ACHN (cell line): ENCODE results near the gene PARP6.

Experiments used
- DNase-seq: peaks from one replicate; pipeline ENCODE4 v3.0.0-alpha.2; 2015
- in situ Hi-C: cut with HindIII; loops from 2 replicates; pipeline ENCODE4 v1.10.0; 2017; ENCODE audit warnings: low sequenced_read_pairs, low pct_ligation_motif_present, low pct_unique_long_range_greater_than_20kb

PARP6 gene

DNA sequence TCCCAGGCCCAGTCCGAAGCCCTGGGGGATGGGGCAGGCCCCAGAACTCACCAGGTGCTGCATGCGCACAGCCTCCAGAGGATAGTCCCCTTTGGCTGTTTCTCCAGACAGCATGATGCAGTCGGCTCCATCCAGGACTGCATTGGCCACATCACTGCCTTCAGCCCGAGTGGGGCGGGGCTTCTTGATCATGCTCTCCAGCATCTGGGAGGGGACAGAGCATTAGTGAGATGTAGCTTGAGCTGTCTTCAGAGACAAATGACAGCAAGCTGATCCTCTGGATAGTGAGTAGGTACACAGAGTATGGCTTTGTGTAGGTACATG lies 65.7 kb downstream of the PARP6 start:
- in situ Hi-C loops = no loop called here
- no peak for DNase-seq

DNA sequence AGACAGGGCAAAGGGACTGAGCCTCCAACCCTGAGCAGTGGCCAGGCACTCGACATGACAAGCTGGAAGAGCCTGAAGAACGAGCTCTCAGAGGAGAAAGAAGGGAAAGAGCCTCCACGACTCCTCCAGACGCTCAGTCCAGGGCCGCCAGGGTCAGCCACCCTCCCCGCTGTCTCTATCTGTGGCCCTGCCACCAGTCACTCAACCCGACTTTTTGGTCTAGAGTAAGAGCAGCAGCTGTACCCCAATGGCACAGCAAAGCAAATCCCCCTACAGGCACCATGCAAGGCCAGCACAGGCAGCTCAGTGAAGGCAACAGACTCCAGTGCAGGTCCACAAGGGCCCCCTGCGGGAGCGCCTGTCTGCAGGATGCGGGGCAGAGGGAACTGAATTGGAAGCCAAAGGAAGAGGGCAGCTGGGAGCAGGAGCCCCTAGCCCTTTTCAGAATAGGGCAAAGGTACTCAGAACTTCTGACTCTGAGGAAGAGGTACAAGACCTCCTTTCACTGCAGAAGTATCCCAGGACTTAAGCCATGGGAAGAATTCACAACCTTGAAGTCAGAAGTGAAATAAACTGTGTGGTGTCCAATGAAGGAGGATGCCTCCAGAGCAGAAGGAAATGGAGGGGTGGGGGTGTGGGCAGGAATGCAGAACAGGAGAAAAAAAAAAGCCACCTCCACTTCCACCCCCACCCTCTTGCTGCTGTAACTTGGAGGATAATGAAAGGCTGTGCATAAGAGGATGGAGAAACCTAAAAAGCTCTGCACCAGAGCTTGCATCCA lies 66.3 kb downstream of the PARP6 start:
- in situ Hi-C loops = no loop called here
- DNase-seq = no peak

DNA sequence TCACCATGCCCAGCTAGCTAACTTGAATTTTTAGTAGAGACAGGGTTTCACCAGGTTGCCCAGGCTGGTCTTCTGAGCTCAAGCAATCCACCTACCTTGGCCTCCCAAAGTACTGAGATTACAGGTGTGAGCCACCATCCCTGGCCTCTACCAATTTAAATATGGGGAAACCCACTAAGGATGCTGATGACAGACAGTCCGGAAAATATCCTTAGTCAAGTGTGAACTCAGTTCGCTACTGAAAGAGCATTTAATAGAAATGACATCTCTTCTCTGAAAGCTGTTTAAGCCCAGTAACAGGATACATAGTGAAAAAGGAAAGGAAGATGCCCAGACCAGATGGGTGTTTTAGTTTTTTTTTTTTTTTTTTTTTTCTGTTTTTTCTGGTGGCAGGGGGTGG lies 67.1 kb downstream of the PARP6 start:
- DNase-seq = no peak
- in situ Hi-C loops = no loop called here

DNA sequence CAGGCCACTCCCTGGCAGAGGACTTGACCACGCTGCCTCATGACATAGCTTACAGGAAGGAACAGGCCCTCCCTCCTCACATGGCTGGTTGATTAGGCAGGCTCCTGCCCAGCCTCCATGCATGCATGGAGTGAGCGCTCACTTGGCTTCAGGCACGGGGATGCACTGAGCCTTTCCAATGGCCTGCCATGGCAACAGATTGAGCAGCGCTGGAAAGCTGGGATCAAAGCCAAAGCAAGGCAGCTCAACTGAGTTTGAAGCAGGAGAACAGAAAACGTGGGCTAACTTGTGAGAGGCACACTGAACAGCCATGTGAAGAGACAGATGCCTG lies 68.9 kb downstream of the PARP6 start:
- DNase-seq = peak; percentile 93
- in situ Hi-C loops = no loop called here

DNA sequence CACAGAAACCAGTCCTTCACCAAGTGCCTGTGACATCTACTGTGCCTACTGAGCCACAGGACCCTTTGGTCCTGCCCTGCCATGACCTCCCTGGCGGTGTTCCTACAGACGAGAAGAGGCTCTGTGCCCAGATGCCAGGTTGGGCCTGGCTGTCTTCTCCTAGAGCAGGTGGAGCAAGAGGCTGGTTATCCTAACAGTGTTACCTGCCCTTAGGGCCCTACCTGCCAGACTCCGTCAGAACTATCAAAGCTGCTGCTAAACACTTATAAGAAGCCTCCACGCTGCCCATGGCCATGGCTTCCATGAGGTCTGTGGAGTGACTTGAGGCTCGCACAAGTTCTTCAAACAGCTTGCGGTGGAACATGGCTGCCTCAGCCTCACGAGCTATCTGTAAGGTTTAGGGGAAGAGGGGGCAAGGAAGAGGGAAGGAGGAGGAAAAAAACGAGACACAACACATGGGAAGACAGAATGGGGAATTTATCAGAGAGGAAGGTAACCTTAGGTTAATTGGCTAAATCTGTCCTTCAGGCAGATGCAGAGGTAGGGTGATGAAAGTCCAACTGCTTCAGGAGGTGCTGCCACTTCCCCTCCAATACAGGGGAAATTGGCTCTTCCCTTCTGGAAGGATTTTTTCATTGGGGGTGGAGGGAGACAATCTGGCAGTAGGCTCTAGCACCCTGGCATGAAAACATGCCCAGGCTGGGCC lies 69.4 kb downstream of the PARP6 start:
- in situ Hi-C loops = no loop called here

DNA sequence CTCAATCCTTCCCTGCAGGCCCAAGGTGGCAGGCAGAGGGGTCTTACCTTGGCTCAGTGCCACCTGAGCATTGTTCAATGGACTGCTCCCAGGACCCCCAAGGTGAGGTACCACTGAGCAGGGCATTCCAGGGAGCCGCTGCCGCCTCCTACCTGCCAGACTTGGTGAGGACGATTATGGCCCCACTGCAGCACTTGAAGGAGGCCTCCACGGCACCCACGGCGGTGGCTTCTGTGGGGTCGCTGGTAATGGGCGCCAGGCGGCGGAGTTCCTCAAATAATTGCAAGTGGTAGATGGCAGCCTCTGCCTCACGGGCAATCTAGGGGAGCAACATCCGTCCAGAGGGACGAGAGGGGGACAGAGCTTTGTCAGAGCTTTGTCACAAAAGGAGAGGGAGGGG lies 70.1 kb downstream of the PARP6 start:
- in situ Hi-C loops = no loop called here
- no peak for DNase-seq

More for the DNA sequence above, 69.4 kb downstream of the PARP6 start:
- DNase-seq = no peak

DNA sequence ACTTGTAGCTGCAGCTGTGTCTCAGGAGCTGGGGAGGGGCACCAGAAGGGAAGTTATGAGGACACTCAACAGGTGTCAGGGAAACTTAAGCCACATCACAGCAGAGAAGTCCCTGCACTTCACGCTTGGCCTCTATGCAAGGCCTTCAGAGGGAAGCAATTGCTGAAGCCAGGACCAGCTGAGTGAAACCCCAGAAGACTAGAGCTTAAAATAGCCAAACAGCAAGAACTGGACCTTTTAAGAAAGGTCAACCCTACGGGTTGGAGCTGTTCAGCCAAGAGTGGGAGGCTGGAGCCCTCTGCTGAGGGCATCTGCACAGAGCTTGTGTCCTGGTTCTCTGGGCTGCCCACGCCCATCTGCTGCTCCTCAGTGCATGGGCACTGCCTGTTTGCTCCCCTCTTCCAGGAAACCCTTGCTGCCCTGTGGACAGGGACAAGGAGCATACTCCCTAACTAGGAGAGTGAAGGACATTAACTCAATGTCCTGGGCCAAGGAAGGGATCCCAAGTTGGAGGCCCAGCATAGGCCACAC lies 70.9 kb downstream of the PARP6 start:
- no peak for DNase-seq
- in situ Hi-C loops = no loop called here

DNA sequence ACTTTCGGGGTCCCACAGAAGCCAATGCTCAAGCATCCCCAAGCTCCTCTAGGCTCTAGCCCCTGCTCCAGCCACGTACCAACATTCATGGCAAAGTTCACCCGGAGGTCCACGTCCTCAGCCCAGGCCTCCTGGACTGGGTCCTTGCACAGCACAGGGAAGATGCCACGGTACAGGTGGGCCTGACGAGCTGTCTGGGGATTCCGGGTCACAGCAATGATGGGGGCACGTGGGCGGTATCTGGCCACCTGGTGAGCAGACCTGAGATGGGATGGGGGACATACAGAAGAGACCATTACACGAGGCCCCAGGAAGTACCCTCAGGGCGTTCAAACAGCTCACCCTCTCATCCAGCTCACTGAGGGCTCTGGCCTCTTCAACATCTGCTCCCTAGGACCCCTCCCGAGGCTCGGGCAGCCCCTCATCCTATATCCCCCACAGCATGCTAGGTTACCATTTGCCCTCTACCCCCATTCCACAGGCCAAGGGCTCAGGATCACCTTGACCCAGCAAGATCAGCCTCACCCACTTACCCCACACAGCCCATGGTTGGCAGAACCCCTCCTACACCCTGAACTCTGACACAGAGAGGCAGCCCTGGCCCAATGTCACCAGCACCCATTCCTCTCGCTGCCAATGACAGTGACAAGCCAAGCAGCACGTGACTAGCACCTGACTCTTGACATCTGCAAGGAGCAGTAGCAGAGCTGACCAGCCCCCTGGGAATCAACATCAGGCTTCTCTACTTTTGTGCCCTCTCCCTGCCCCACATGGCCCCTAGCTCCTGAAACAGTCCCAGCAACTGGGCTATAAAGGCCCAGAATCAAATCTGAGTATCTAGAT lies 71.7 kb downstream of the PARP6 start:
- in situ Hi-C loops = no loop called here
- no peak for DNase-seq

DNA sequence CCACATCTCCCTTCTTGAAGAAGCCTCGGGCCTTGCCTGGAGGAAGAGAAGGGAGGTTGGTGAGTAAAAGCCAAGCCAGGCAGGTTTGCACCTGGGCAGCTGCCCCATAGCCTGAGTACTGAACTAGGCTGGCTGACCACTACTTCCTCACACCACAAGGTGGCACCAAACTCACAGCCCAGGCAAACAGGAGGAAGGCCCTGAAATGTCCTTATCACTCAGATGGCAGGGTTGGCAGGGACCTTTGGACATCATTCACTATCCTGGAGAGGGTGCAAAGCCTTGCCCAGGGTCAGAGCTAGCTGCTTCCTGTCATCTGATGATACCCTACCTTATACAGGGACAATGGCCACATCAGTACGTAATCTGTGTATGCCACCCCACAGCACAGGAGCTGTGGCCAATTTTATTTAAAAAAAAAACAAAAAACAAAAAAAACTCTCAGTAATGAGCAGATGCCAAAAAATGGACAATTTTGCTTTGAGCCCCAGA lies 72.6 kb downstream of the PARP6 start:
- in situ Hi-C loops = no loop called here
- peak; percentile 75 for DNase-seq

DNA sequence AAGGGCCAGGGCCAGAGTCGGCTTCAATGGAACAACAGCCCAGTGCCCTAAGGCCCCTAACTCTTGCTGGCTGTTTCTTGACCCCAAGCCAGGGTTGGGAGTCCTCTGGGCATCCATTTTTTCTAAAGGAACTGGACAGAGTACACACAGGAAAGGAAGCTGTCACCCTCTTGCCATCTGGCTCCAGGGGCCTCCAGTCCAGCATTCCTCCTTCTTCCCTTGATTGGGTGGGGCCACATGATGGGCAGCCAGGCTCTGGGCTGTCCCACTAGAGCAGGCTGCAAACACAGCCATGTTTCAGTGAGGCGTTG lies 73.2 kb downstream of the PARP6 start:
- DNase-seq = no peak
- in situ Hi-C loops = no loop called here

DNA sequence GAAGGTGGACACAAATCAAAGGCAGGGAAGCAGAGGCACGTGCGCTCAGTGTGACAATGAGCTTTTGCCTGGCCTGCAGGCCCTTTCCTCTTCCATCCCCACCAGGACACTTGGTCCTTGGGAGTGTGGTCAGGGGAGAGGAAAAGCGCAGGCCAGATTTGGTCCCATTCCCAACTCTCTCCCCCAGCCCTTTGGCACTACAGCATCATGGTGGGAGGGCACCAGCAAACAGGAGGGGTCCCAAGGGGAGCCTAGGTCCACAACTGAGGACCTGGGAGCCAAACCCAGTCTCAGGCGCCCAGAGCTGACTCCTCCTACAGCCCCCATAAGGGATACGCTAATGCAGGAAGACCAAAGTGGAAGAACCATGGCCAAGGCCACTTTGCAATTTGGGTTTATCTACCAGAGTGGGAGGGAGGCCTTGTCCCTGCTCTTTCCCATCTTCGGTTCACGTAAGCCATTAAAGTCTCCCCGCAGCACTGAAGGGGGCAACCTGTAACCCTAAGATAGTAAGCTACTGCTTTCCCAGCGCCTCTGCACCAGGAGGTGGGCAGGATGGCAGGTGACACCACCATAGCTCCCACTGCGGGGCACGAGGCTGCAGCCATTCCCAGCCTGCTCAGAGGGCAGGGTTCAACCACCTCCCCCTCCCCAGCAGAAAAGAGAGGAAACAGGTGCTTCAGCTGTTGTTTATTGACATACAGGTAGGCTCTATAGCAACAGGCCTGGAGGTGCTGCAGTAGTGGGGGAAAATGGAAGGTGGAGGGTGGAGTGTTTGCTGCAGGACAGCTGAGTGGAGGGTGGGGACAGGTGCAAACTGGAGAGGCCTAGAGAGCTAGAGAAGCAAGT lies 73.8 kb downstream of the PARP6 start:
- in situ Hi-C loops = no loop called here
- DNase-seq = no peak

DNA sequence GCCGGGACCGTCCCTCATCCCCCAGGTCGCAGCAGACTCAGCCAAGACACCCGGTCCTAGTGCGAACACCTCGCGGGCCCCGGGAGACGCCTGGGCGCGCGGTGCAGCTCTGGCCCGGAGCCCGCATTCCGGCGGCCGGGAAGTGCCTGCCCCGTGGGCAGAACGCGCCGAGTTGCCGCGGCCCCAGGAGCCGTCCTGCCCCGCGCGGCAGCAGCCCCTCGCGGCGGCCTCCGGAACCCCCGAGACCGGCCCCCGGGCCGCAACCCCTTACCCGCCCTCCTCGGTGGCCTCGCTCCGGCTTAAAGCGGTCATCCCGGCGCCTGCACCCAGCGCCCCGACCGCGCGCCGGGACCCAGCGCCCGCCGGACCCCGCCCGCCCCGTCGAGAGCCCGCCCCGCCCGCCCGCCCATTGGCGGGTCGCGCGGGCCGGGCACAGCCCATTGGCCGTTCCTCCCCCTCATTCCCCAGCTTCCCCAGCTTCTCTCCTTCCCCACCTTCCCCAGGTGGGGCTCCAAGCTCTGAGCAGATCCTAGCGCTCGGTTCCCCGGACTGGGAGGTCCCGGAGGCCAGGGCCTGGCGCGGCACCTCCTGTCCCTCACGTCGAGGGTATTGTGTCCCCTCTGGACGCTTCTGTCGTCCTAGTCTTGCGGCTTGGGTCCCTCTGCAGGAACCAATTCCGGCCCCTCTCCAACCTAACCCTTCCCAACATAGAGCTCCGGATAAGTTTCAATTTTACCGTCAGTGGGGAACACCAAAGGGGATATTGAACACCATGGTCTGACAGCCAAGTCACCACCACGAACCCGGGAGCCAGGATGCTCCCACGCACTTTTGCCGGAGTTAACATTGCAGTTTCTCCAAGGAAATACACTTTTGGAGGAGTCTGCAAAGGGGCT lies 74.6 kb downstream of the PARP6 start, which contains the start of gene GRAMD2A:
GRAMD2A (minus strand) TSS at position 328 of the 896 bp plus-strand sequence.
- DNase-seq = peak; percentile 61
- in situ Hi-C loops = no loop called here

DNA sequence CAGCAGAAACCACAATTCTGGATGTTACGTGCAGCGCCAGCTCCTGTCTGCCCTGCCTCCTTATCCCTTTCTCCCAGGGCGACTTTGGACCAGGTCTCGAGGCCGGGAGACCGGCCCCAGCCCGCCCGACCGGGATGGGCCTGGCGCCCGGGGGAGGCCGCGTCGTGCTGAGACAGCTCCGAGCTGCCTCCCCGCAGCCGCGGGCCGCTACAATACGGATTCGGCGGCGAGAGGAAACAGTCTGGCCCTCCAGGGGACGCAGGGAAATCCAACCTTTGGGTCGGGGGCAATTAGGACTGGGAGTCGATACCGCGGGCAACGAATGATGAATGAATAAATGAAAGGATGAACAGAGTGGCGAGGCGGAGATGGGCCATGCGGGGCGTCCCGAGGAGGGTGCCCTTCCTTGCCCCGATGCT lies 75.3 kb downstream of the PARP6 start:
- in situ Hi-C loops = no loop called here
- no peak for DNase-seq

DNA sequence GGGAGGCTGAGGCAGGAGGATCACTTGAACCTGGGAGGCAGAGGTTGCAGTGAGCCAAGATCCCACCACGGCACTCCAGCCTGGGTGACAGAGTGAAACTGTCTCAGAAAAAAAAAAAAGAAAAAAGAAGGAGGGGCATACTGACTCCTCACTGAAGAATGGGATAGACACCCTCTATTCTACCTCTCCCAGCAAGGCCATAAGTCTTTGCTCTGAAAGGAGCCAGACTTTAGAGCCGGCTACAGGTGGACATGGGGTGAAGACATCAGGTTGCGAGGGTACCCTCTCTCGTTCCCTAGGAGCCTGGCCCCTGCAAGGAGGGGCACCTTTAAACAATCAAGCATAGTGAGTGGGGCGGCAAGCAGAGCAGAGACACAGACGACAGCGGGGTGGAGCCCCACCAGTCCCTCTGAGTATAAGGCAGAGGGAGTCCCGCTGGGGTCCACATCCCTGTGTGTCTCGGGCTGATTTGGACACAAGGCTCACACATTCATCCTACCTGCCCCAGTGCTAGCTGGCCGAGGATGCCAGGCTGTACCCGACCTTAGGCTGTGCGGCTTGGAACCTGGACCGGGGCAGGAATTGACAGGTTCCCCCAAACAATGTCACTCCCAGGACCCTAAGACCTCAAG lies 75.8 kb downstream of the PARP6 start:
- in situ Hi-C loops = no loop called here
- DNase-seq = no peak

DNA sequence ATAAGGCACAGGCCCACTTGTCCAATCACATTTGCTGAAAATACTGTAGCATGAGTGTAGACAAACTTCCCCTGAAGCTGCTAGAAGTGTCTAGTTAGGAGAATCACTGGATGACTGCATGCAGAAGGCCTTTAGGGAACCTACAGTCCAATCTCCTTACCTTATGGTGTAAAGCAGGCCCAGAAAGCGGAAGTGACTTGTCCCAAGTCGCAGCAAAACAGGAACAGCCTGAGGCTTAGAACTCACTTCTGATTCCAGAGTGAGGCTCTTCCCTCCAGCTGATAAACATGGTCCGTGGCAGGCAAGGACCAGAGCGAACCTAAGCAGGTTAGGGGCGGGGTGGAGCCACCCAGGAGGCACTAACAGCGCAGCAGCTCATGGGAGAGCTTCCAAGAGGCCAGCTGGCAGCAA lies 77.2 kb downstream of the PARP6 start:
- in situ Hi-C loops = no loop called here
- no peak for DNase-seq

DNA sequence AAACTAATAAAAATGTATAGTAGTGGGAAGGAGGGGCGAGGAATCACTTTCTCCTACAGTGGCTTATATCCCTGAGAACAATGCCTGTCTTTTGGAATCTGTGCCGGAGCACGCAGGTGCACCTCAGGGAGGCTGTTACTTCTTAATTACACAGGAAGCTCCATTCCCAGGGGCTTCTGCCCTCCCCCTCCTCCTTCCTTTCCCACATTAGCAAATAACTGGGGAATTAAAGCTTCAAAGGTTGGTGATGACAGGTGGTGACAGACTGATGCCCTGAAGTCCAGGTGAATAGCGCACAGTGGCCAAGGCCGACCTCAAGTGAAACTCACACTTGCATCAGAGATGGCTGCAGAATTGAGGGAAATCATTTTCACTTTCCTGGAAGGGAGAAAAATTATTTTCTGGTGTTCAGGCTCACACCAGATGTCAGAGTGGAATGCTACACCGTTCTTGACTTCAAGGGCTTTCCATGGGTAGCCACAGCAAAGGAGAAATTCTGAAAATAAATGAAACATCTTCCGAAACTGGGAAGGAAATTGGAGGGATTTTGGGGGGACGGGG lies 78.4 kb downstream of the PARP6 start:
- in situ Hi-C loops = no loop called here
- DNase-seq = no peak

DNA sequence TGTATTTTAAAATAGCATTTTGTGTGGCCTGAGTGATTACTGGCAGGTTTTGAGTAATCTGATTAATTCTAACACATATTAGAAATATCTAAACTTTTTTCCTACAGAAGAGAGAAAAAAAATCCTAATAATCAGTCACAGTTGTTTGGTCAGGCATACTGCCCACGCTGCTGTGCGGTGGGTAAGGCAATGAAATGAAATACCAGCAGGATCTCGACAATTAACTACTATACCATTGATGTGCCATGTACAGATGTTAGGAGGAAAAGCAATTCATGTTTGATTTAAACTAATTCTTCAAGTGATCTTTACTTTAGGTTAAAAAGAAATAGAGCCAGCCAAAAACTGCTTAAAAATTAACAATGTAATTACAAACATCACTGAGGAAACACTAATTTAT lies 79.9 kb downstream of the PARP6 start:
- no peak for DNase-seq
- in situ Hi-C loops = no loop called here
